Ascending aorta (tissue), 2 donors: ENCODE results near the gene MPRIP. TPM values are rescaled to one million over a fixed set of nuclear protein-coding genes. Genes with fewer than 3 reads are reported as not detected.
A peak's percentile ranks its signal among the peaks of the same experiment; 100 is the strongest.

Source experiments
- DNase-seq, 2 donors: peaks; one replicate each; pipeline ENCODE4 v3.0.0-alpha.2; 2019; ENCODE audit warnings: low spot score in 2 of 2
- H3K27ac ChIP-seq, 2 donors: fragments of 200-600 bp; sonication (generic); one replicate each; pipeline ENCODE4 v1.5.1; 2016 to 2017; ENCODE audit warnings: mild to moderate bottlenecking in 1 of 2
- H3K27me3 ChIP-seq: fragments of 200-600 bp; sonication (generic); one replicate; pipeline ENCODE4 v1.5.1; 2017
- H3K36me3 ChIP-seq, 2 donors: fragments of 200-600 bp; sonication (generic); one replicate each; pipeline ENCODE4 v1.5.1; 2016
- H3K4me1 ChIP-seq, 2 donors: fragments of 200-600 bp; sonication (generic); one replicate each; pipeline ENCODE4 v1.5.1; 2016 to 2017; ENCODE audit warnings: mild to moderate bottlenecking in 1 of 2
- H3K4me3 ChIP-seq, 2 donors: fragments of 200-600 bp; sonication (generic); one replicate each; pipeline ENCODE4 v1.5.1; 2016 to 2017; ENCODE audit warnings: mild to moderate bottlenecking in 1 of 2
- H3K9me3 ChIP-seq, 2 donors: fragments of 200-600 bp; sonication (generic); one replicate each; pipeline ENCODE4 v1.5.1; 2016
- intact Hi-C: fragments of 100-400 bp; cut with DNase I; formaldehyde crosslinking; loops from one replicate; pipeline ENCODE4 v1.15.1; 2023
- total RNA-seq: library from RNA; depleted of rRNA; stranded (reverse); fragments of >200 nt; gene quantifications from one replicate; pipeline ENCODE4 v1.1.0, GENCODE V29; 2016
- TF ChIP-seq, protein P1 (sequence below), 3 experiments: fragments of 200-600 bp in 2 of 3; fragments of 450-650 bp in 1 of 3; sonication (generic) in 2 of 3; IDR thresholded peaks; one replicate each; pipeline ENCODE4 v1.5.1; 2016 to 2019; ENCODE audit warnings: antibody characterized with exemption in 3 of 3, mild to moderate bottlenecking in 1 of 3, moderate library complexity in 1 of 3

The MPRIP gene
- total RNA-seq, 1 donor from 2014 or later, result 246 TPM

DNA sequence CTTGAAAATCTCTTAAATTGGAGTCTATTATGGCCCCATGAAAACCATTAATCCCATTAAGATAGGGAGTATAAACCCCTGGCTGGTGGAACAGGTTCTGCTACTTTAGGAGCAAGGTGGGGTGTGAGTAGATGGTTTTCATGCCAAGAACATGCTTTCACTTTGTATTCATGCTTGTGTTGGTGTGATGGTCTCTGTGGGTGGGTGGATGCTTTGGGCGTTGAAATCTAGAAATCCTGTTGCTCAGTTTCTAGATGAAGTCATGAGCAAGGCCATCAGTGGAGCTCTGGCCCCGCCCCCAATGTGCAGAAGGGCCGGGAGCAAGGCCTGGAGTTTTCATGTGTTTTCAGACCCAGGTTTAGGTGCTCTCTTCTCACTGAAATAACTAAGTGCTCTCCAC is 143.8 kb downstream of the MPRIP start:
- H3K27ac ChIP-seq, result peak overlapping the region in 1 of 2 donors; percentile 42

DNA sequence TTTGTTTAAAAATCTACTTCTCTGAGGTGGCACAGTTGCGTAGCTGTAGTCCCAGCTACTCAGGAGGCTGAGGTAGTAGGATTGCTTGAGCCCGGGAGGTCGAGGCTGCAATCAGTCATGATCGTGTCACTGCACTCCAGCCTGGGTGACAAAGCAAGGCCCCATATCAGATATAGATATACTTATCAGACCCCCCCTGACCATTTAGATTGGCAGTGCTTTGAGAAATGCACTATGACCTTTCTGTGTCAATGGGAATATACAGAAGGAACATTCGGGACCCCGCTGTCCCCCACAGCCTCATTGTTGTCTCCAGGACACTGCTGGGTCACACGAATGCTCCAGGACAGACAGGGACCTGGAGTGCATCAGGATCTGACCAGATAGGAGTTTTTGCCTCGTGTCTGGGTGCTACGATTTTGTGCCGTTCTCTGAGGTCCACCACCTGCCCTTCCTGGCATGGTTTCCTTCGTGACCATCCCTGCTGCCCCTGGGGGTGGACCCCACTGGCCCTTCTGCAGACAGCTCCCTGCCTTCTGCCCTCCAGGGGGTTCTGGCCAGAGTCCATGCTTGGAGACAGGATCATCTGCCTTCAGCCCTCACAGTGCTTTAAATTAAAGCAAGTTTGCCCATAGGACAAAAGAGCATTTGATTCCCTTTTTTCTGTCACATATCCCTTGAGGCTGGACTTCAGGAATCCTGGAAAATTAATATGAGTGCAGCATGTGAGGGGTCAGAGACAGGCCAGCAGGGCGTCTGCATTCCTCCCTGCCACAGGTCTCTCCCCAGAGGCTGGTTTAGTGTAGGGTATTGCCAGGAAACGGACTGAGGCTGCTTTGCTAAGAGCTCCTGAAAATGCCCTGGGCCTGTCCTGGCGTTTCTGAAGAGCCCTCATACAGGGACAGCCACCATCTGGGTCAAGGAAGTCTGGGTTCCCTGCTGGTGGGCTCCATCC is 144.6 kb downstream of the MPRIP start:
- H3K36me3 ChIP-seq, result peaks cover 34 to 54% of the 10 kb centered on the region in 2 donors
- no peaks in the 10 kb centered on the region for H3K27me3 ChIP-seq
- no peak overlapping the region for H3K4me3 ChIP-seq
- TF ChIP-seq, protein P1, sequence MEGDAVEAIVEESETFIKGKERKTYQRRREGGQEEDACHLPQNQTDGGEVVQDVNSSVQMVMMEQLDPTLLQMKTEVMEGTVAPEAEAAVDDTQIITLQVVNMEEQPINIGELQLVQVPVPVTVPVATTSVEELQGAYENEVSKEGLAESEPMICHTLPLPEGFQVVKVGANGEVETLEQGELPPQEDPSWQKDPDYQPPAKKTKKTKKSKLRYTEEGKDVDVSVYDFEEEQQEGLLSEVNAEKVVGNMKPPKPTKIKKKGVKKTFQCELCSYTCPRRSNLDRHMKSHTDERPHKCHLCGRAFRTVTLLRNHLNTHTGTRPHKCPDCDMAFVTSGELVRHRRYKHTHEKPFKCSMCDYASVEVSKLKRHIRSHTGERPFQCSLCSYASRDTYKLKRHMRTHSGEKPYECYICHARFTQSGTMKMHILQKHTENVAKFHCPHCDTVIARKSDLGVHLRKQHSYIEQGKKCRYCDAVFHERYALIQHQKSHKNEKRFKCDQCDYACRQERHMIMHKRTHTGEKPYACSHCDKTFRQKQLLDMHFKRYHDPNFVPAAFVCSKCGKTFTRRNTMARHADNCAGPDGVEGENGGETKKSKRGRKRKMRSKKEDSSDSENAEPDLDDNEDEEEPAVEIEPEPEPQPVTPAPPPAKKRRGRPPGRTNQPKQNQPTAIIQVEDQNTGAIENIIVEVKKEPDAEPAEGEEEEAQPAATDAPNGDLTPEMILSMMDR (IDR thresholded peaks at IDR 0.05), result no peak
- no peak for DNase-seq
- peaks cover 7 to 20% of the 10 kb centered on the region in 2 donors for H3K4me1 ChIP-seq
- H3K9me3 ChIP-seq, result no peaks in the 10 kb centered on the region
- intact Hi-C loops, result no loop called here
- peak overlapping the region in 1 of 2 donors; percentile 42 for H3K27ac ChIP-seq

More for the DNA sequence above, 143.8 kb downstream of the MPRIP start:
- Histone ChIP-seq H3K27me3 (no peaks in the 10 kb centered on the region), H3K4me1 (peaks cover 7 to 20% of the 10 kb centered on the region in 2 donors), H3K36me3 (peaks cover 34 to 60% of the 10 kb centered on the region in 2 donors), H3K9me3 (no peaks in the 10 kb centered on the region), H3K4me3 (no peak overlapping the region)
- TF ChIP-seq, protein P1 (IDR thresholded peaks at IDR 0.05), result no peak
- intact Hi-C loops, result no loop called here
- no peak for DNase-seq

DNA sequence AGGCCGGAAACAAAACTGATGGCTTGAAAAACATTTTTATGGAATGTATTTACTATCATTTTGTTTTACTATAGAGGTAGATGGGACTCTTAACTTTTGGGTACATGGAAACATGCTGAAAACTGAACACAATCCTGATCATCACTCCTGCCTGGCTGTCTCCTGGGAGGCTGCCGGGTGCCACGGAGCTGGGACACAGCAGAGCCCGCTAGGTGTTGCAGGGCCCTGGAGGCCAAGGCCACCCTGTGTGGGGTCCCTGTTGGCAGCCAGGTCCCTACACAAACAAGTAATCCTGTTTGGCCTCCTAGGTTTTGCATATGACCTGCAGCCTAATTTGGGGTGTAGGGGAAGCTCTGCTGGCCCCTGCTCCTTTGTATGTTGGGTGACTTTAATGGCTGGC is 146.3 kb downstream of the MPRIP start:
- no peak overlapping the region for H3K4me3 ChIP-seq
- DNase-seq, result no peak
- TF ChIP-seq, protein P1 (IDR thresholded peaks at IDR 0.05), result no peak
- peaks cover 7 to 23% of the 10 kb centered on the region in 2 donors for H3K4me1 ChIP-seq
- no peaks in the 10 kb centered on the region for H3K9me3 ChIP-seq
- H3K27me3 ChIP-seq, result no peaks in the 10 kb centered on the region
- no peak overlapping the region for H3K27ac ChIP-seq
- peaks cover 22 to 37% of the 10 kb centered on the region in 2 donors for H3K36me3 ChIP-seq
- intact Hi-C loops, result no loop called here

DNA sequence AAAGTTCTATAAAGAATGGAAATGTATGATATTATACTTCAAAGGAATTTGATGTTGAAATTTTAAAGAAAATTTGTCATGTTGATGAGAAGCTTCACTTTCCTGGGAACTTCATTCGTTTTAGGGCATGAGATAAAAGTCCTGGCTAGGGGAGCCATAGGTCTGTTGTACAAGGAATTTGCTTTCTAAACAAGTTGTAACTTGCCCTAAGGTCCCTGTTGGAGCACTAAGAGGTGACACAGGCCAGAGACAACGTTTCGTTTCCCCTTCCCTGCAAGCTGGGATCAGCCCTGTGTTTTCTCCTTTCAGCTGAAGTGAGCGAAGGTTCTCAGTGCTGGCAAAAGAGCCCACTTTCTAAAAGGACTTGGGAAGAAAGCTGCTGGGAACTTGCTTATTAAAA is 147.3 kb downstream of the MPRIP start:
- Histone ChIP-seq H3K9me3 (no peaks in the 10 kb centered on the region), H3K27ac (peak overlapping the region; percentile 61 to 70), H3K4me3 (no peak overlapping the region), H3K4me1 (peaks cover 7 to 23% of the 10 kb centered on the region in 2 donors), H3K36me3 (peaks cover 12 to 30% of the 10 kb centered on the region in 2 donors), H3K27me3 (no peaks in the 10 kb centered on the region)
- TF ChIP-seq, protein P1 (IDR thresholded peaks at IDR 0.05), result no peak
- intact Hi-C loops, result no loop called here
- DNase-seq, result no peak

DNA sequence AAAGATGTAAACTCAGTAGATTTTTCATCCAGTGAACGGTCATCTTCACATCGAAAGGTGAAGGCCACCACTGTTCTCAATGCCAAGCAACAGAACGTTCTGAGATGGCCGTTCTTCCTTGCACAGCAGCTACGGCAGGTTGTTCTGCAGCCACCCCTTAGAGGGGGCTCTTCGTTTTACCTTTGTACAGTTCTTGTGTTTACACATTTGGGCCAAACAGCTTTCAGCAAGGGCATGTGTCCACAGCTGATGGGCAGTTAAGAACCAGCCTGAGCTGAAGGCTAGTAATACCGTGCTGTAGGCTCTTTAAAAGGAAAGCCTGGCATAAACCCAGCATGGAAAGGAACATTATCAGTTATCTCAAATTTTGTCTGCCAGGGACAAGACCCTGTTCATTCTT is 147.9 kb downstream of the MPRIP start:
- Histone ChIP-seq H3K36me3 (peaks cover 9 to 27% of the 10 kb centered on the region in 2 donors), H3K4me1 (peaks cover 7 to 23% of the 10 kb centered on the region in 2 donors), H3K4me3 (no peak overlapping the region), H3K27ac (peak overlapping the region; percentile 61 to 70), H3K9me3 (no peaks in the 10 kb centered on the region), H3K27me3 (no peaks in the 10 kb centered on the region)
- DNase-seq, result no peak
- intact Hi-C loops, result loop anchor here (1.0 kb wide), 1 partner anchor 14 kb away; no protein-coding TSS in a partner anchor
- TF ChIP-seq, protein P1 (IDR thresholded peaks at IDR 0.05), result no peak
